Cardiac fibroblast (primary cell): ENCODE results near the gene CALHM4.

Experiments used
- DNase-seq, 2 donors: peaks; one replicate each; pipeline versions ENCODE4 v3.0.0 to v3.0.0-alpha.2; 2010; ENCODE audit warnings: low read depth in 2 of 2
- H3K4me3 ChIP-seq, 2 donors: replicated peaks in 1 of 2; 1 replicate in 1 of 2; 2 replicates in 1 of 2; pipeline ENCODE4 v1.5.1; 2011; ENCODE audit warnings: low read depth in 2 of 2, low read length in 2 of 2, mild to moderate bottlenecking in 2 of 2, moderate library complexity in 1 of 2
- TF ChIP-seq, protein P1 (sequence below): IDR thresholded peaks from one replicate; pipeline ENCODE4 v1.5.1; 2011; ENCODE audit warnings: low read depth, mild to moderate bottlenecking, low read length, inconsistent platforms

The CALHM4 gene

DNA sequence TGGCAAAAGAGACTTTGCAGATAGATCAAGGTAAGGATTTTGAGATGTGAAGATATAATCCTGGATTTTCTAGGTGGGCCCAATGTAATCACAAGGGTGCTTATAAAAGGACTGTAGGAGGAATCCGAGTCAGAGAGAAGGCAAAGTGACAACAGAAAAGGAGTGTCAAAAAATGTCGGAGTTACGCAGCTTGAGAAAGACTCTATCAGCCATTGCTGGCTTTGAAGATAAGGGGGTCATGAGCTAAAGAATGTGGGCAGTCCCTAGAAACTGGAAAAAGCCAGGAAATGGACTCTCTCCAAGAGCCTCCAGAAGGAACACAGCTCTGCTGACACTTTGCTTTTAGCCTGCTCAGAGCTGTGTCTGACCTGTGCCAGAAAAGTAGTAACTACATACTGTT is 9.1 kb downstream of the CALHM4 start:
- H3K4me3 ChIP-seq, result no peak overlapping the region
- peak in 1 of 2 donors; percentile 78 for DNase-seq
- TF ChIP-seq, protein P1, sequence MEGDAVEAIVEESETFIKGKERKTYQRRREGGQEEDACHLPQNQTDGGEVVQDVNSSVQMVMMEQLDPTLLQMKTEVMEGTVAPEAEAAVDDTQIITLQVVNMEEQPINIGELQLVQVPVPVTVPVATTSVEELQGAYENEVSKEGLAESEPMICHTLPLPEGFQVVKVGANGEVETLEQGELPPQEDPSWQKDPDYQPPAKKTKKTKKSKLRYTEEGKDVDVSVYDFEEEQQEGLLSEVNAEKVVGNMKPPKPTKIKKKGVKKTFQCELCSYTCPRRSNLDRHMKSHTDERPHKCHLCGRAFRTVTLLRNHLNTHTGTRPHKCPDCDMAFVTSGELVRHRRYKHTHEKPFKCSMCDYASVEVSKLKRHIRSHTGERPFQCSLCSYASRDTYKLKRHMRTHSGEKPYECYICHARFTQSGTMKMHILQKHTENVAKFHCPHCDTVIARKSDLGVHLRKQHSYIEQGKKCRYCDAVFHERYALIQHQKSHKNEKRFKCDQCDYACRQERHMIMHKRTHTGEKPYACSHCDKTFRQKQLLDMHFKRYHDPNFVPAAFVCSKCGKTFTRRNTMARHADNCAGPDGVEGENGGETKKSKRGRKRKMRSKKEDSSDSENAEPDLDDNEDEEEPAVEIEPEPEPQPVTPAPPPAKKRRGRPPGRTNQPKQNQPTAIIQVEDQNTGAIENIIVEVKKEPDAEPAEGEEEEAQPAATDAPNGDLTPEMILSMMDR, result no peak

DNA sequence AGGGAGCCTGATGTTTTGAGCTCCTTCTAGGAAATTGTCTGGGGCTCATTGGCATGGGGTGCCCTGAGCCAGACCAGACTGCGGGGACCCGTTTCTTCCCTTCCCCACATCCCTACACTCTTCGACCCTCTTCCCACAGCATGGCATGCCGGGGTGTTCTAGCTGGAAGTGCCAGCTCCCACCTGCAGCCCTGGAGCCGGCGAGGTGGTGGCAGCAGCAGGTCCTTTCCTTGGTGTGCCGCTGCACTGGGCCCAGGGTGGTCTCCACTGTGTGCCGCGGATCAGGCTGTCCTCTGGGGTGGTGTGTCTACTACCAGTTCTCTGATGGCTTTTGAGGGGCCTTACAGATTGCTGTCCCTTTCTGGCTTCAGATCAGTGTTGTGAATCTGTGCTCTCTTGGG is 10.3 kb downstream of the CALHM4 start:
- no peak overlapping the region for H3K4me3 ChIP-seq
- no peak for DNase-seq
- TF ChIP-seq, protein P1, result no peak

DNA sequence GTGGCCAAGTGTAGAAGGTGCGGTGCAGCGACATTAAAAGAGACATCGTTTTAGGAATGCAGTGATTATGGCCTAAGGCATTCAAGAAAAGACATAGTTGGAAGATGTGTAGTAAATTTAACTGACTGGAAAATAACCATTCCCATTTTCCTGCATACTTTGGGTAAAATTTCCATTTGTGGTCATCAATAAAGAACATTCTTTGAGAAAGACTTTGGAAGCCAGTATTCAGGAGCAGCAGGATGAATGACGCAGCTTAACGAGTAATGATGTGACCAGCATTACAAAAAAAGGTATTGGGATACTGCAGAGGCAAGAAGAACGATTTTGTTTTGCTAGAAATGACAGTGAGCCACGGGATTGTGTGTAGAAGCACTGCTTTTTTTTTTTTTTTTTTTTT is 10.8 kb downstream of the CALHM4 start:
- no peak for DNase-seq

DNA sequence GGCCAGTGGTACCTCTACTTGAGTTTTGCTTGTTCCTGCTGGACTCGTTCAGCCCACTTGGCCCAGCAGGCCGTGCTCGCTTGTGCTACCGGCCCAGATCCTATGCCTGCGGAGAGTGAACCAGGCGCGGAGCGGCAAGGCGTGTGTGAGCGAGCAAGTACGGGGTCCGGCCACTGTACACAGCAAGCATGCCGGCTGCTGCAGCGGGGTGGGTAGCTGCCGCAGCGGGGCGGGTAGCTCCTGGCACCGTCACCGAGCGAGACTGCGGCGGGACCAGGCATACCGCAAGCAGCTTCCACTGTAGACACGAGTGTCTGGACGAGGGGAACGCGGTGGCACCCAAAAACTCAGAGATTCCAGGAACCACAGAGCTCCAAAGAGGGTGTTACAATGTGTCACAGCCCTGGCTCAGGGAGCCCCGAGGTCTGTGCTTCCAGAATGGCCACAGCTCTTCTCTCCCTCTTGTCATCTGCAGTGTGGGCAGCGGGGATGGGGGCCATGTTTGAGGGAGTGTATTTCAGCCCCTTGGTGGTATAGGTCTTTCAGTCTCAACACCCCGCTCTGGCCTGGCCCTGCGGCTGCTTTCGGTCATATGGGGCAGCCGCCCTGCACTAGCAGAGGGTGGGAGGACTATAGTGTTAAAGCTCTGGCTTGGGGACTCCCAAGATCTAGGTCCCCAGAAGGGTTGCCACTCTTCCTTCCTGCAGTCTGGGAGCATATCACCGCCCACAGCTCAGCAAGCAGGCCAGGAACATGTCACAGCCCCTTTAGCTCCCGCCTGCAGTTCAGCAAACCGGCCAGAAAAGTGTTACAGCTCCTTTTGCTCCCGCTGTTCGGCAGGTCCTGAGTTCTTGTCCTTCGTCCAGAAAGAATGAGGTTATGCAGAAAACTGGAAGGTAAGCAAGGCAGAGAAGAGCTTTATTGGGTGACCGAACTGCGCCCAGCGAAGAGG is 11.6 kb downstream of the CALHM4 start:
- DNase-seq, result peak in 1 of 2 donors; percentile 20
- TF ChIP-seq, protein P1, result no peak
- H3K4me3 ChIP-seq, result peak overlapping the region in 1 of 2 donors; percentile 9

More for the DNA sequence above, 10.8 kb downstream of the CALHM4 start:
- TF ChIP-seq, protein P1, result no peak
- H3K4me3 ChIP-seq, result no peak overlapping the region

DNA sequence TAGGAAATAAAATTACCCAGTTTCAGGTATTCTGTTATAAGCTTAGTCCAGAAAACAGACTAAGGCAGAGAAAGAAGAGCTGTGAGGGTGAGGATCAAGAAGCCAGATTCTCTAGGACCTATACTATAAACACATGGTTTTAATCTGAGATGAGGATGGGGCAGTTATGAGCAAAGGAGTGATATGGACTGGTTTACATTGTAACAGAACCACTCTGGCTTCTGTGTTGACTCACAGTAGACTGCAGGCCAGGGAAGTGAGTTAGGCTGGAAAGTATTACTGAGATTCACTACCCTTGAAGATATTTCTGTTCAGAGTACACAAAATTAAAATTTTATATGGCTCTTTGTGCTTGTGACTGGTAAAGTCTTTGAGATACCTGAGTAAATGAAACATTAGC is 14.6 kb downstream of the CALHM4 start:
- no peak for DNase-seq
- TF ChIP-seq, protein P1, result no peak
- no peak overlapping the region for H3K4me3 ChIP-seq

DNA sequence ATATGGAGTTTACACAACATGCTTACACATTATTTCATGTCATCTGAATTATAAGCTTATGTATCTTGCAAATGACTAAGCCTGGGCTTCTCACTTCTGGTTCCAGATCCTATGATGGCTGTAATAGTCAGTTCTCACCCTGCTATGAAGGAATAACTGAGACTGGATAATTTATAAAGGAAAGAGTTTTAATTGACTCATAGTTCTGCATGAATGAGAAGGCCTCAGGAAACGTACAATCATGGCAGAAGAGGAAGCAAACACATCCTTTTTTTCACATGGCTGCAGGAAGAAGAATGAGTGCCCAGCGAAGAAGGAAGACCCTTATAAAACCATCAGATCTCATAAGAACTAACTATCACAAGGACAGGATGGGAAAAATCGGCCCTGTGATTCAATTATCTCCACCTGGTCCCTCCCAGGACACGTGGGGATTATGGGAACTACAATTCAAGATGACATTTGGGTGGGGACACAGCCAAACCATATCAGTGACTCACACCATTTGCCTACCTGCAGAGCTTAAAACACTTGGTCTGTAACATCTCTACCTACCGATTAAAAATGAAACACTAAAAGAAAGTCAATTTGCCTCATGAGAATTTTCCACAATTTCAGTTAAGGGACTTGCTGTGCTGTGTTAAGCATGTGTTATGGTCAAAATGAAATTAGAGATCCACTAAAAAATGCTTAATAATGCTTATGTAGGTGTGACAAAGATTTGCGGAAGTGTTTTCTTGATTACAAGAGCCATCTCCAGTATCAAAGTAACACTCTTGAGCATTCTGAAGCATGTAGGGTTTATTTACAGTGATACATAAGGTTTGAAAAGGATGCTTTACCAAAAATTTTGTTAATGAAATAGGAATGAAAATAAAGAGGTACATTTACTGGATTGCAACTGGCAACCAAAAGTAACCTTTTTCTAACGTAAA is 15.5 kb downstream of the CALHM4 start:
- TF ChIP-seq, protein P1, result no peak
- DNase-seq, result no peak
- H3K4me3 ChIP-seq, result no peak overlapping the region
